ENCODE measurements around the gene AMY2A. TPM values are rescaled to one million over a fixed set of nuclear protein-coding genes. Genes with fewer than 3 reads are reported as not detected.
"Not testable (repeated sequence)": the region's sequence is repeated elsewhere in the genome, so short reads cannot be mapped to it uniquely, and the experiment has no call there.

Gene AMY2A
- total RNA-seq: not detected
- long read RNA-seq: 0 reads

GRCh38 chr1:103616994-103617477, at the start of gene AMY2A:
Gene AMY2A (plus strand): TSS chr1:103617427. CDS start chr1:103617441, 14 bp downstream.
- DNase-seq; H3K9me3 ChIP-seq (replicated peaks); H3K4me3 ChIP-seq; H3K27ac ChIP-seq (replicated peaks); intact Hi-C loops (cut with micrococcal nuclease); H3K36me3 ChIP-seq; H3K4me1 ChIP-seq; H3K27me3 ChIP-seq (ENCODE audit: low read depth): not testable (repeated sequence)

DNA sequence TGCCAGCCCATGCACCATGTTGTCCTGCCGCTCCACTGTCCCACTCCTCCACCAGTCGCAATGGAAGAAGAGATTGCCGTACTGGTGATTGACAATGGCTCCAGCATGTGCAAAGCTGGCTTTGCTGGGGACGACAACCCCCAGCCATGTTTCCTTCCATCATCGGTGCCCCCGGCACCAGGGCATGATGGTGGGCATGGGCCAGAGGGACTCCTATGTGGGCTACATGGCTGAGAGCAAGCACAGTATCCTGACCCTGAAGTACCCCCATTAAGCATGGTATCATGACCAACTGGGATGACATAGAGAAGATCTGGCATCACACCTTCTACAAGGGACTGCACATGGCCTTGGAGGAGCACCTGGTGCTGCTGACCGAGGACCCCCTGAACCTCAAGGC, 47.7 kb upstream of the AMY2A start:
- intact Hi-C loops (cut with micrococcal nuclease): no loop called here
- no peaks in the 10 kb centered on the region for H3K9me3 ChIP-seq (replicated peaks)
- no peaks in the 10 kb centered on the region for H3K4me1 ChIP-seq
- no peak for DNase-seq
- TF ChIP-seq CTCF (IDR thresholded peaks at IDR 0.05; ENCODE audit: borderline replicate concordance): no peak
- peaks cover 26% of the 10 kb centered on the region for H3K36me3 ChIP-seq
- no peak overlapping the region for H3K27ac ChIP-seq (replicated peaks)
- no peak overlapping the region for H3K4me3 ChIP-seq
- no peaks in the 10 kb centered on the region for H3K27me3 ChIP-seq (ENCODE audit: low read depth)

- H3K4me3 ChIP-seq; H3K27ac ChIP-seq (replicated peaks); H3K27me3 ChIP-seq (ENCODE audit: low read depth); intact Hi-C loops (cut with micrococcal nuclease); DNase-seq; H3K9me3 ChIP-seq (replicated peaks); H3K4me1 ChIP-seq: not testable (repeated sequence)
- H3K36me3 ChIP-seq: peaks cover 35% of the 10 kb centered on the region
Observed at GRCh38 chr1:103571289-103571688, 45.9 kb upstream of the AMY2A start, which contains the start of gene AMY2B. Gene AMY2B (plus strand): TSS chr1:103571589. CDS start chr1:103571603, 14 bp downstream.

DNA sequence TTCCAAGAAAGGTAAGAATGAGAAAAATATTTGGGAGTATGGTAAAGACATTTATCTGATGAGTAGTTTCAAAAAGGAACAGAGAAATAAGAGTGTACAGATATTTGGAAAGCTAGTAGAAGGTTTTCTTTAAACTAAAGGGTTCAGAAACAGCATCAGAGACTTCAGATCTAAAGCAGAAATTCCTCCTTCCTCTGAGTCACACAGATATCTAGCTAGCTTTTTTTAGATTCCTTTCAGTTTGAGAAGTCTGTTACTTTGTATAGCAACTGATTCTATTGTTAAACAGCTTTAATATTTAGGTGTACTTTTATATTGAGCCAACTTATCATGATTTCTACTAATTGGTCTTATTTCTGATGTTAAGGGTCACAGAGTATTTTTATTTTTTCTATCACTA, 41.2 kb upstream of the AMY2A start:
- H3K4me3 ChIP-seq: no peak overlapping the region
- intact Hi-C loops (cut with micrococcal nuclease): no loop called here
- no peaks in the 10 kb centered on the region for H3K27me3 ChIP-seq (ENCODE audit: low read depth)
- no peak for DNase-seq
- H3K4me1 ChIP-seq: no peaks in the 10 kb centered on the region
- peaks cover 40% of the 10 kb centered on the region for H3K36me3 ChIP-seq
- no peak overlapping the region for H3K27ac ChIP-seq (replicated peaks)
- no peaks in the 10 kb centered on the region for H3K9me3 ChIP-seq (replicated peaks)
- TF ChIP-seq CTCF (IDR thresholded peaks at IDR 0.05; ENCODE audit: borderline replicate concordance): no peak

- H3K4me1 ChIP-seq; DNase-seq; H3K4me3 ChIP-seq; H3K27me3 ChIP-seq (ENCODE audit: low read depth); H3K9me3 ChIP-seq (replicated peaks); H3K27ac ChIP-seq (replicated peaks); intact Hi-C loops (cut with micrococcal nuclease): not testable (repeated sequence)
- peaks cover 40% of the 10 kb centered on the region for H3K36me3 ChIP-seq
Observed at GRCh38 chr1:103576784-103577183, 40.4 kb upstream of the AMY2A start.

- no peaks in the 10 kb centered on the region for H3K4me1 ChIP-seq
- no peaks in the 10 kb centered on the region for H3K9me3 ChIP-seq (replicated peaks)
- H3K27ac ChIP-seq (replicated peaks): no peak overlapping the region
- TF ChIP-seq CTCF (IDR thresholded peaks at IDR 0.05; ENCODE audit: borderline replicate concordance): no peak
- no peak overlapping the region for H3K4me3 ChIP-seq
- intact Hi-C loops (cut with micrococcal nuclease): no loop called here
- no peaks in the 10 kb centered on the region for H3K27me3 ChIP-seq (ENCODE audit: low read depth)
- peaks cover 27% of the 10 kb centered on the region for H3K36me3 ChIP-seq
- no peak for DNase-seq
Observed at GRCh38 chr1:103582464-103582863, 34.8 kb upstream of the AMY2A start.

DNA sequence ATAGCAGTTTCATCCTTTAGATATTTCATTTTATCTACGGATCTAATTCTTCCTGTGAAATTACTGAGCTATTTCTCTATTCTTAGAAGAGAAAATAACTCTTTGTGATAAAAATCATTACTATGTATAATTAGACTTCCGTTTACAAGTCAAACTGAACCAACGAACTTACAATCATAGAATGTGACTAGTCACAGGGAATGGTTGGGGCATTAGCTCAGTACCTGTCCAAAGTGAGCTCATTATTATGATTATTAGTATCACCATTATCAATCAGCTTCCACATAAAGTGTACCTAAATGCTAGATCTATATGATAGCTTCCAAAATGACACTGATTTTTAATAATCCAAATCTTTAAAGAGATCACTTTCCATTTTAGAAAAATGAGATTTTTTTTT, 33.3 kb upstream of the AMY2A start:
- Histone ChIP-seq H3K9me3 (replicated peaks) (no peaks in the 10 kb centered on the region), H3K4me3 (no peak overlapping the region), H3K27ac (replicated peaks) (no peak overlapping the region), H3K4me1 (no peaks in the 10 kb centered on the region), H3K27me3 (ENCODE audit: low read depth) (no peaks in the 10 kb centered on the region), H3K36me3 (peaks cover 18% of the 10 kb centered on the region)
- DNase-seq: no peak
- intact Hi-C loops (cut with micrococcal nuclease): no loop called here
- TF ChIP-seq CTCF (IDR thresholded peaks at IDR 0.05; ENCODE audit: borderline replicate concordance): no peak
